Stimulated activated CD4-positive, alpha-beta T cell treated with anti-CD3 and anti-CD28 coated beads, Interleukin-15, amount 100 ng/mL, for 24 hours (primary cell): ENCODE results near the gene MRPL14.
"Not testable (repeated sequence)": the region's sequence is repeated elsewhere in the genome, so short reads cannot be mapped to it uniquely, and the experiment has no call there.

Experiments used
- DNase-seq: peaks from one replicate; pipeline ENCODE4 v3.0.0-alpha.2; 2020

MRPL14 gene

DNA sequence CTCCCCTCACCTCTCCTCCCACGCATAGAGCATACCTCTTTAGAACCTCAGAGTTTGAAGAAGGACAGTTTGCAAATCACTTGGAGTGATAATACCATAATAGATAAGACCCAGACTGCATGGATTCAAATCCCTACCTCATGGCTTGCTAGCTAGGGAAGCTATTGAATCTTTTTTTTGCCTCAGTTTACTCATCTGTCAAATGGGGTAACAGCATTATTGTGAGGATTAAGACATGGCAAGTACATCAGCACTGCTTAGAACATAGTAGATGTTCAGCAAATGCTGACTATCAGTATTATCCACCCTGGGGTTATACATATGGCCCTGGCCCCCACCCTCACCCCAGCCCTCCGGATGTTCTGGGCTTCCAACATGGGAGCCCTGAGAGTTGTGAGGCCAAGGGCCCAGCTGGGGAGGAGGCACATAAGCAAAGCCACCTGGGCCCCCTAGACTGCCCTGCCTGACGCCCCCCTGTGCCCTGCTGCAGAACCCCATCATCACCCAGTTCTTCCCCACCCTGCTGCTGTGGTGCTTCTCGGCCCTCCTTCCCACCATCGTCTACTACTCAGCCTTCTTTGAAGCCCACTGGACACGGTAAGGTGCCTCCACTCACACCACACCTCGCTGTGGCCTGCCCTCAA lies 22.2 kb upstream of the MRPL14 start:
- DNase-seq: no peak

GRCh38 chr6:44148306-44148705 lies 21.1 kb upstream of the MRPL14 start:
- no peak for DNase-seq

DNA sequence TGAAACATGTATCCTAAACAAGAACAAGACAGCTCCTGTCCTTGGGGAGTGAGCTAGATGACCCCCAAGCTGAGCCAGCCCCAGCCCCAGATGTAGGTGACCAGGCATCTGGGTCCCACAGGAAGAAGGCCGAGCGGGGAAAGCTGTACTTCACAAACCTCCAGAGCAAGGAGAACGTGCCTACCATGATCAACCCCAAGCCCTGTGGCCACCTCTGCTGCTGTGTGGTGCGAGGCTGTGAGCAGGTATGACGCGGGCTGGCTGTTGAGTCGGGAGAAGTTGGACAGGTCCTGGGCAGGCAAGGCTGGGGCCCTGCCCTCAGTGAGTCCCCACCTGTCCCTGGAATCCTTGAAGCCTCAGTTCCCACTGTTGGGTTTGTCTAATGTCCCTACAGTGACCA lies 20.0 kb upstream of the MRPL14 start:
- DNase-seq: no peak

- no peak for DNase-seq
Measured at GRCh38 chr6:44146685-44147084, 19.4 kb upstream of the MRPL14 start.

GRCh38 chr6:44145839-44146238 lies 18.6 kb upstream of the MRPL14 start:
- no peak for DNase-seq

- DNase-seq: not testable (repeated sequence)
Measured at GRCh38 chr6:44144536-44144935, 17.3 kb upstream of the MRPL14 start.

- DNase-seq: no peak
Measured at GRCh38 chr6:44143731-44144130, 16.5 kb upstream of the MRPL14 start.

DNA sequence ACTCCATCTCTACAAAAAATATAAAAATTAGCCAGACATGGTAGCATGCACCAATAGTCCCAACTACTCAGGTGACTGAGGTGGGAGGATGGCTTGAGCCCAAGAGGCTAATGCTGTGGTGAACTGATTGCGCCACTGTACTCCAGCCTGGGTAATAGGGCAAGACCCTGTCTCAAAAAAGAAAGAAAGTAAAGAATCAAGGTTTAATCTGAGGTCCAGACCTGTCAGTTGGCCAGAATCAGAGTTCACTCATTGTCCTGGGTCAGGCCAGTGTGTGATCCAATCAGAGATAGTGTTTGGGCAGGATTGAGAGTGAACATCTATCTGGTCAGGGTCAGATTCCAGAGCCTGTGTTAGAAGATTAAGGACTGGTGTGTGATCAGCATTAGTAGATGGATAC lies 15.6 kb upstream of the MRPL14 start:
- no peak for DNase-seq

- no peak for DNase-seq
Measured at GRCh38 chr6:44139351-44139743, 12.1 kb upstream of the MRPL14 start.

GRCh38 chr6:44138717-44139350 lies 11.6 kb upstream of the MRPL14 start:
- no peak for DNase-seq

- DNase-seq: no peak
Measured at GRCh38 chr6:44135875-44136274, 8.6 kb upstream of the MRPL14 start.

DNA sequence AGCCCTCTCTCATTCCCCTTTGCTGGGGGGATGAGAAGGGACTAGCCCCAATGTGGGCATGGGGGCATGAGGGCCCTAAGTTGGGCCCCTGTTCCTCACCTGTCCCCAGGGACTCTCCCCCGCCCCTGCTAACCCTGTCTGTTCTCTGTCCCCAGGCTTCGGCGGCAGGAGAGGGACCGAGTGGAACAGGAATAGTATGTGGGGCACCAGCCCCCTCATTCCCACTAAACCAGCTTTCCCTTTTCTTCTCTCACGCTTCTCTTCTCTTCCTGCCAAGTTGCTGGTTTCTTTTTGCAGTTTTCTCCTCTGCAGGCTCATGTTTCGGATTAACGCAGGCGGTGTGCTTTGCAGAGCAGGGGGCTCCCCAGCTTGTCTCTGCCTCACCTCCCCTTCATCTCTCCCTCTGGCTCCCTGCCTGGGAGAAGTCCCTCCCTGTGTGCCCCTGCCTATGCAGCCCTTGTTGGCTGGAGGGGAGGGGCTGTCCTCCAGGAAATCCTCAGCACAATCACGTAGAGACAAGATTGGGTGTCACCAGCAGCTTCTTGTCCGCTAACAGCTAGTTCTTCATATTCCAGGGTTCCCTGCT lies 8.0 kb upstream of the MRPL14 start:
- DNase-seq: no peak

DNA sequence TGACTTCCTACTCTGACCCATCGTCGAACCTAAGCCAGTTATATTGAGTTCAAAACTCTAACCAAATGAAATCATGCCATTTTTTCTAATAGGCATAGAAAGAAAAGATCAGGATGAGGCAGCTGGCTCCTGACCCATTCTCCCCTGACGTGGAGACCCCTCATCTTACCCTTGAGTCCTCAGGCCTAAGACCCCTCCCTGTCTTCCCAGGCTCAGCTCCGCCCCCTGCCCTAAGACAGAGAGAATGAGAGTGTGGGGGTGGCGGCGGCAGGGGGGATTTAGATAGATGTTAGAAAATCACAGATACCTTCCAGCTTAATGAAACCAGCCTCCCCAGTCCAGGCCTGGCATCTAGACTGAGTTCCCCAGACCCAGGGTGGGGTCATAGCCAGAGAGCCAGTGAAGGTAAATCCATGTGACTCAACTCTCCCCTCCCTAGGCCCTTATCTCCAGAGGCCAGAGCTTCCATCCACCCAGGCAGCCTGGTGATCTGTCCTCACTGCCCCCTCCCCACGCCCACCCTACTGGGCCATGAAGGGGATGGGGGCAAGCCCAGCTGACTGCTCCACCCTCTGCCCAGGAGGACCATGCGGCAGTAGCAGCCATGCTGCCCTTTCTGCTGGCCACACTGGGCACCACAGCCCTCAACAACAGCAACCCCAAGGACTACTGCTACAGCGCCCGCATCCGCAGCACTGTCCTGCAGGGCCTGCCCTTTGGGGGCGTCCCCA lies 6.9 kb upstream of the MRPL14 start:
- DNase-seq: no peak

- no peak for DNase-seq
Measured at GRCh38 chr6:44133003-44133931, 6.0 kb upstream of the MRPL14 start.

DNA sequence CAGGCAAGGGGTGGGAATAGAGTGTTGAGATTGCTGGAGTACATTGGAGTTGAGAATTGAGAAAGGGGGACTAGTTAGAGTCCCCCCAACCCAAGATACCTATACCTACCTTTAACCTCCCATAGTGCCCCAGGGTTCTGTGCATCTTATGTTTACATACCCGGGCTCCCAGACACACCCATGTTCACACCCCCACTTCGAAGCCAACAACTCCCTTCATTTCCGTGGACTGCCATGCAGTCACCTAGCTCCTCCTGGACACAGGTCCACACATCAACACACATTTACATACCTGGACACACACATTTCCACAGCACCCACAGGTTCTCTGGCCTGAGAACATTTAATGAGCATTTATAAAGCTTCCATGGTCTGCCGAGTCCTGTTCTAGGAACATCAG lies 5.2 kb upstream of the MRPL14 start:
- no peak for DNase-seq

- DNase-seq: no peak
Measured at GRCh38 chr6:44131892-44132291, 4.6 kb upstream of the MRPL14 start.

DNA sequence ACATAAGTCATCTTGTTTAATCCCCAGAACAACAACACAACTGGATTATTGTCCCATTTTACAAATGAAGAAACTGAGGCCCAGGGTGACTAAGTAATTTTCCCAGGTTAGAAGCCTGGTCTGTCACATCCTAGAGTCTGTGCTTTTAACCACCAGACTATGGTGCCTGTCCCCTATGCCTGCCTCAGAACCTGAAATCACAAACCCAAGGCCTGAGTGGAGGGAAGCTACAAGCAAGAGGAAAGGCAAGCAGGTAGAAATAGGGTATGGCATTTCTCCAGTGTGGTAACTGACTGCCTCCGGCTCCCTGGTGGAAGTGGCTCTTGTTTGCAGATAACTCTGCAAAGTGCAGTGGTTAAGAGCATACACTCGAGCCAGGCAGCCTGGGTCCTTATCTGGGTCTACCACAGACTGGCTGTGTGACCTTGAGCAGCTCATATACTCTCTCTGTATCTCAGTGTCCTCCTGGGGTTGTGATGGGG lies 2.6 kb upstream of the MRPL14 start:
- no peak for DNase-seq

GRCh38 chr6:44128020-44128917 lies 1.0 kb upstream of the MRPL14 start:
- peak; percentile 44 for DNase-seq

GRCh38 chr6:44126320-44127149 lies 717 bp downstream of the MRPL14 start:
- DNase-seq: peak; percentile 90

- no peak for DNase-seq
Measured at GRCh38 chr6:44123544-44123943, 3.7 kb downstream of the MRPL14 start.

DNA sequence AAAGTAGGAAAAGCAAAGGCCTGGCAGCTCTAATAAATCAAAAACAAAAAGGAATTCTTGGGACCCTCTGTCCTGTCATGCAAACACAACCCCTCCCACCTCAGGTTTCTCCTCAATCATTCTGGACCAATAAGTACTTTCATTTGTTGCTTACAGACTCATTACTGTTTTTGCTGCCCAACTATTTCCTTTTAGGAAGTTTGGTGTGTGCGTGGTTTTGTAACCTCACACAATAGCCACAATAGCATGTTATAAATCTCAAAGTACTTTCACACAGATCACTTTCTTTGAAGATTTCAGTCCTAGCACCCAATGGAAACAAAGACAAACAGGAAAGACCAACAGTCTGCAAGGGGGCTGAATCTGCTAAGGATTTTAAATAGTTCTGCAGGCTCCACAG lies 4.5 kb downstream of the MRPL14 start:
- no peak for DNase-seq
